Left lobe of liver (tissue), 2 donors: Measurements from ENCODE around the gene CFAP119. TPM values are rescaled to one million over a fixed set of nuclear protein-coding genes. Genes with fewer than 3 reads are reported as not detected.

ENCODE experiments used
- ATAC-seq: fragments of 200-7000 bp; cut with Tn5 transposase; one replicate; pipeline ENCODE4 v1.9.1; 2020; ENCODE audit warnings: mild to moderate bottlenecking, moderate library complexity
- DNase-seq: peaks from one replicate; pipeline ENCODE4 v3.0.0-alpha.2; 2020; ENCODE audit warnings: low spot score
- total RNA-seq: library from RNA; stranded (reverse); gene quantifications from one replicate; pipeline ENCODE4 v1.2.1, GENCODE V29; 2021
- donor health status: DM: no; HTN: no; CAD: no; lungs with moderate emphysema.
- donor health status: DM: no; HTN: yes; CAD: no.

CFAP119 gene
- total RNA-seq, 1 donor from 2014 or later, result 0.40 TPM

DNA sequence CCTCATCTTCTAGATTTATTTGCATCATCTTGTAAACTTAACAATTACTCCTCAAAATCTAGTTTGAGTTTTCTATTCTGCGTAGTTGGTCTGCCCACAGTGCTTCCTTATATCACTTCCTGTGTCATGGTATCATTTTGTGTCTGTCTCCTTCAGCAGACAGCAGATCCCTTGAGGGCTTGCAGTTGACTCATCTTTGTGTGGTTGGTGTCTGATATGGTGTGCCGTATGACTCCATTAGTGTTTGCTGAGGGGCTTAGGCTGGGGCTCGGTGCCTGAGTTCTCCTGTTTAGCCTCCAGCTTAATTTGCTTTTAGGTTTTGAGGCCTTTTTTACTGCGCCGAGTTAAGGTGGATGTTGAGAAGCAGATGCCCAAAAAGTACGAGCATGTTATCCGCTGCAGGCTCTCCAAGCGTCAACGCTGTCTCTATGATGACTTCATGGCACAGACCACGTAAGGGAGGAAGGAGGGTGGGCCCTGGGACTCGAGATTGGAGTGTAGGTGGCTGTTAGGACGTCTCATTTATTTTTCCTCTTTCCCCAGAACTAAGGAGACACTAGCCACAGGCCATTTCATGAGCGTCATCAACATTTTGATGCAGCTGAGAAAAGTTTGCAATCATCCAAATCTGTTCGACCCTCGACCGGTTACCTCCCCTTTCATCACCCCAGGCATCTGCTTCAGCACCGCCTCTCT, 46.0 kb downstream of the CFAP119 start:
- DNase-seq (no peak), ATAC-seq (no peak)

DNA sequence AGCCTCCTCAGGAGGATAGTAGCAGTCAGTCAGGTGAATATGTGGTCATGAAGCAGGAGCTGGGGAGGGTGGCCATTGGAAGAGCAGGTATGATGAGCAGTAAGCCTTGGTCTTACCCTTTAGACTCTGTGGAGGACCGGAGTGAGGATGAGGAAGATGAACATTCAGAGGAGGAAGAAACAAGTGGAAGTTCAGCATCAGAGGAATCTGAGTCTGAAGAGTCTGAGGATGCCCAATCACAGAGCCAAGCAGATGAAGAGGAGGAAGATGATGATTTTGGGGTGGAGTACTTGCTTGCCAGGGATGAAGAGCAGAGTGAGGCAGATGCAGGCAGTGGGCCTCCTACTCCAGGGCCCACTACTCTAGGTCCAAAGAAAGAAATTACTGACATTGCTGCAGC, 50.1 kb downstream of the CFAP119 start:
- ATAC-seq (no peak), DNase-seq (no peak)

DNA sequence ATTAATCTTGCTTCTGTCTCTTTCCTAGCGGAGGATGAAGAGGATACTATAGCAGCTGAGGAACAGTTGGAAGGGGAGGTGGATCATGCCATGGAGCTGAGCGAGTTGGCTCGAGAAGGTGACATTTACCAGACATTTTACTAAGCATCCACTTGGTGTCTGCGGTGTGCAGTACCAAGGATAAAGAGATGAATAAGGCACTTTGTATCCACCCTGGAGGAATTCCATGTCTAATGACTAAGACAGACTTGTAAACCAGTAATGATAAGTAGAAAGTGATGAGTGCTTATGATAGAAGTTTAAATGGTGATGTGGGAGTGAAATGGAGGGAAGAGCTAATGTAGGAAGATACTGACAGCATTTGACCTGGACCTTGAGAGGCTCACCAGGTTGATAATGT, 50.9 kb downstream of the CFAP119 start:
- no peak for ATAC-seq
- no peak for DNase-seq

Other genes starting within 250 kb of the CFAP119 start
- gene ZNF768, start 235.5 kb downstream of the CFAP119 start, total RNA-seq, result 21.7 TPM
- 7.1 TPM for gene ZNF747, start 227.2 kb downstream of the CFAP119 start, total RNA-seq
- 6.3 TPM for gene ZNF764, start 203.7 kb downstream of the CFAP119 start, total RNA-seq
- gene ZNF688, start 190.3 kb downstream of the CFAP119 start, total RNA-seq, result 8.8 TPM
- gene ZNF785, start 176.4 kb downstream of the CFAP119 start, total RNA-seq, result 11.8 TPM
- 4.9 TPM for gene ZNF689, start 151.7 kb downstream of the CFAP119 start, total RNA-seq
- 24.2 TPM for gene PRR14, start 111.1 kb downstream of the CFAP119 start, total RNA-seq
- gene FBRS, start 103.6 kb downstream of the CFAP119 start, total RNA-seq, result 22.7 TPM
- gene SRCAP, start 62.9 kb downstream of the CFAP119 start, total RNA-seq, result 27.7 TPM
- 23.0 TPM for gene PHKG2, start 13.6 kb downstream of the CFAP119 start, total RNA-seq
- 35.7 TPM for gene RNF40, start 260 bp upstream of the CFAP119 start, total RNA-seq
- 4.6 TPM for gene ZNF629, start 25.1 kb upstream of the CFAP119 start, total RNA-seq
- 6.2 TPM for gene BCL7C, start 132.0 kb upstream of the CFAP119 start, total RNA-seq
- 0.58 TPM for gene CTF1, start 134.6 kb upstream of the CFAP119 start, total RNA-seq
- gene FBXL19, start 161.5 kb upstream of the CFAP119 start, total RNA-seq, result 3.6 TPM
- gene ORAI3, start 187.0 kb upstream of the CFAP119 start, total RNA-seq, result 51.3 TPM
- 8.2 TPM for gene SETD1A, start 195.7 kb upstream of the CFAP119 start, total RNA-seq
- gene HSD3B7, start 223.1 kb upstream of the CFAP119 start, total RNA-seq, result 71.5 TPM
- gene STX1B, start 248.6 kb upstream of the CFAP119 start, total RNA-seq, result 4.2 TPM